ENCODE results near the gene ADAM17.
"Not testable (repeated sequence)": the region's sequence is repeated elsewhere in the genome, so short reads cannot be mapped to it uniquely, and the experiment has no call there.

ADAM17 gene

GRCh38 chr2:9596621-9597311 is 41.1 kb upstream of the ADAM17 start:
- H3K79me2 ChIP-seq (ENCODE audit: low read length), result peaks cover 91% of the 10 kb centered on the region
- H3K4me3 ChIP-seq (ENCODE audit: low read length), result peak overlapping the region; percentile 34
- H3K27me3 ChIP-seq (ENCODE audit: low read depth, low read length), result no peaks in the 10 kb centered on the region
- TF ChIP-seq CTCF (IDR thresholded peaks at IDR 0.05; ENCODE audit: low read depth, low read length) (no peak), EZH2phosphoT487 (IDR thresholded peaks at IDR 0.05; ENCODE audit: low read depth) (no peak)
- peaks cover 45% of the 10 kb centered on the region for H3K4me1 ChIP-seq (ENCODE audit: low read length)
- no peak overlapping the region for H2AFZ ChIP-seq (ENCODE audit: low read depth, low read length)
- peaks cover 43% of the 10 kb centered on the region for H3K36me3 ChIP-seq (replicated peaks; ENCODE audit: low read depth, low read length)
- H4K20me1 ChIP-seq (ENCODE audit: insufficient read depth, low read length), result peaks cover 60% of the 10 kb centered on the region
- H3K27ac ChIP-seq (ENCODE audit: low read length), result peak overlapping the region; percentile 50
- H3K9me3 ChIP-seq (ENCODE audit: insufficient read depth, low read length), result peaks cover 27% of the 10 kb centered on the region
- H3K4me2 ChIP-seq (ENCODE audit: low read length), result peak overlapping the region; percentile 73
- H3K9ac ChIP-seq (ENCODE audit: low read length), result peak overlapping the region; percentile 26; the same call in 1 of the 2 replicates

- Histone ChIP-seq H4K20me1 (ENCODE audit: insufficient read depth, low read length) (peaks cover 67% of the 10 kb centered on the region), H3K4me3 (ENCODE audit: low read length) (no peak overlapping the region), H3K27ac (ENCODE audit: low read length) (no peak overlapping the region), H3K36me3 (replicated peaks; ENCODE audit: low read depth, low read length) (peaks cover 44% of the 10 kb centered on the region), H3K9me3 (ENCODE audit: insufficient read depth, low read length) (peaks cover 24% of the 10 kb centered on the region), H3K9ac (ENCODE audit: low read length) (no peak overlapping the region), H3K4me1 (ENCODE audit: low read length) (peaks cover 45% of the 10 kb centered on the region), H3K27me3 (ENCODE audit: low read depth, low read length) (no peaks in the 10 kb centered on the region), H3K79me2 (ENCODE audit: low read length) (peaks cover 91% of the 10 kb centered on the region), H3K4me2 (ENCODE audit: low read length) (peak overlapping the region; percentile 73), H2AFZ (ENCODE audit: low read depth, low read length) (no peak overlapping the region)
- TF ChIP-seq CTCF (IDR thresholded peaks at IDR 0.05; ENCODE audit: low read depth, low read length) (no peak), EZH2phosphoT487 (IDR thresholded peaks at IDR 0.05; ENCODE audit: low read depth) (no peak)
Measured at GRCh38 chr2:9595746-9596145, 40.1 kb upstream of the ADAM17 start.

- peaks cover 44% of the 10 kb centered on the region for H3K36me3 ChIP-seq (replicated peaks; ENCODE audit: low read depth, low read length)
- not testable (repeated sequence) for H3K9ac ChIP-seq (ENCODE audit: low read length); H3K27me3 ChIP-seq (ENCODE audit: low read depth, low read length); H3K4me3 ChIP-seq (ENCODE audit: low read length); H3K27ac ChIP-seq (ENCODE audit: low read length); H2AFZ ChIP-seq (ENCODE audit: low read depth, low read length); H3K4me2 ChIP-seq (ENCODE audit: low read length)
- peaks cover 67% of the 10 kb centered on the region for H4K20me1 ChIP-seq (ENCODE audit: insufficient read depth, low read length)
- H3K9me3 ChIP-seq (ENCODE audit: insufficient read depth, low read length), result peaks cover 22% of the 10 kb centered on the region
- H3K79me2 ChIP-seq (ENCODE audit: low read length), result peaks cover 92% of the 10 kb centered on the region
- peaks cover 45% of the 10 kb centered on the region for H3K4me1 ChIP-seq (ENCODE audit: low read length)
Measured at GRCh38 chr2:9595256-9595655, 39.6 kb upstream of the ADAM17 start.

- no peak overlapping the region for H3K9ac ChIP-seq (ENCODE audit: low read length)
- peaks cover 42% of the 10 kb centered on the region for H3K36me3 ChIP-seq (replicated peaks; ENCODE audit: low read depth, low read length)
- no peaks in the 10 kb centered on the region for H3K27me3 ChIP-seq (ENCODE audit: low read depth, low read length)
- no peak overlapping the region for H2AFZ ChIP-seq (ENCODE audit: low read depth, low read length)
- peaks cover 14% of the 10 kb centered on the region for H3K9me3 ChIP-seq (ENCODE audit: insufficient read depth, low read length)
- TF ChIP-seq EZH2phosphoT487 (IDR thresholded peaks at IDR 0.05; ENCODE audit: low read depth) (no peak), CTCF (IDR thresholded peaks at IDR 0.05; ENCODE audit: low read depth, low read length) (no peak)
- H3K27ac ChIP-seq (ENCODE audit: low read length), result peak overlapping the region; percentile 48
- H4K20me1 ChIP-seq (ENCODE audit: insufficient read depth, low read length), result peaks cover 74% of the 10 kb centered on the region
- H3K4me3 ChIP-seq (ENCODE audit: low read length), result peak overlapping the region; percentile 22; the same call in 1 of the 2 replicates
- peaks cover 45% of the 10 kb centered on the region for H3K4me1 ChIP-seq (ENCODE audit: low read length)
- peaks cover 92% of the 10 kb centered on the region for H3K79me2 ChIP-seq (ENCODE audit: low read length)
- H3K4me2 ChIP-seq (ENCODE audit: low read length), result peak overlapping the region; percentile 54
Measured at GRCh38 chr2:9594366-9595054, 38.9 kb upstream of the ADAM17 start.

Data from OCI-LY3 (cell line).